ENCODE measurements around the gene PPP6R1.

GRCh38 chr19:55229145-55229788, 29.6 kb downstream of the PPP6R1 start:
- TF ChIP-seq POLR2A (IDR thresholded peaks at IDR 0.05) (no peak), CTCF (IDR thresholded peaks at IDR 0.05) (no peak)
